AG04450 (cell line): ENCODE measurements around the gene MZT1. TPM values are rescaled to one million over a fixed set of nuclear protein-coding genes. Genes with fewer than 3 reads are reported as not detected.
A peak's percentile ranks its signal among the peaks of the same experiment; 100 is the strongest.

Experiments used
- CTCF ChIA-PET: fragments of 300-600, 350-600 bp; formaldehyde crosslinking; extraction: SDS; loops from one replicate; lab custom pipeline; 2022; ENCODE audit warnings: antibody characterized with exemption, inconsistent platforms; lab: Charles Lee
- POLR2A ChIA-PET: fragments of 350-600 bp; formaldehyde crosslinking; extraction: SDS; loops from one replicate; lab custom pipeline; 2021; ENCODE audit warnings: antibody characterized with exemption, inconsistent platforms; lab: Yijun Ruan, JAX
- DNase-seq: peaks from one replicate; pipeline ENCODE4 v3.0.0-alpha.2; 2011; ENCODE audit warnings: low read depth, low spot score
- H3K27ac ChIP-seq: one replicate; pipeline ENCODE4 v1.5.1; 2012; ENCODE audit warnings: low read depth, low read length, control low read depth
- H3K27me3 ChIP-seq: one replicate; pipeline ENCODE4 v1.6.0; 2012; ENCODE audit warnings: low read length; ENCODE audit not compliant: control insufficient read depth, insufficient read depth
- H3K4me3 ChIP-seq: 2 replicates; pipeline ENCODE4 v1.5.1; 2011; ENCODE audit warnings: mild to moderate bottlenecking, low read depth, low read length, control low read depth
- H3K9me3 ChIP-seq: 2 replicates; pipeline ENCODE4 v1.5.1; 2012; ENCODE audit warnings: low read length; ENCODE audit not compliant: control insufficient read depth, insufficient read depth
- polyA minus RNA-seq: library from RNA; depleted of rRNA, polyadenylated mRNA; stranded (reverse); fragments of >200 nt; gene quantifications from 2 replicates; pipeline ENCODE4 v1.2.3, GENCODE V29; 2011; rRNA and poly(A)+ RNA removed
- polyA plus RNA-seq: library from polyadenylated mRNA; depleted of rRNA; stranded (reverse); fragments of >200 nt; gene quantifications from 2 replicates; pipeline ENCODE4 v1.2.3, GENCODE V29; 2011; rRNA removed
- TF ChIP-seq, protein P1 (sequence below): IDR thresholded peaks from 2 replicates; pipeline ENCODE4 v1.5.1; 2011; ENCODE audit warnings: low read depth, low read length, control low read depth, inconsistent platforms

Gene MZT1
- polyA plus RNA-seq, result 4.8 and 9.1 TPM in 2 replicates
- 0.78 and 1.7 TPM in 2 replicates for polyA minus RNA-seq

DNA sequence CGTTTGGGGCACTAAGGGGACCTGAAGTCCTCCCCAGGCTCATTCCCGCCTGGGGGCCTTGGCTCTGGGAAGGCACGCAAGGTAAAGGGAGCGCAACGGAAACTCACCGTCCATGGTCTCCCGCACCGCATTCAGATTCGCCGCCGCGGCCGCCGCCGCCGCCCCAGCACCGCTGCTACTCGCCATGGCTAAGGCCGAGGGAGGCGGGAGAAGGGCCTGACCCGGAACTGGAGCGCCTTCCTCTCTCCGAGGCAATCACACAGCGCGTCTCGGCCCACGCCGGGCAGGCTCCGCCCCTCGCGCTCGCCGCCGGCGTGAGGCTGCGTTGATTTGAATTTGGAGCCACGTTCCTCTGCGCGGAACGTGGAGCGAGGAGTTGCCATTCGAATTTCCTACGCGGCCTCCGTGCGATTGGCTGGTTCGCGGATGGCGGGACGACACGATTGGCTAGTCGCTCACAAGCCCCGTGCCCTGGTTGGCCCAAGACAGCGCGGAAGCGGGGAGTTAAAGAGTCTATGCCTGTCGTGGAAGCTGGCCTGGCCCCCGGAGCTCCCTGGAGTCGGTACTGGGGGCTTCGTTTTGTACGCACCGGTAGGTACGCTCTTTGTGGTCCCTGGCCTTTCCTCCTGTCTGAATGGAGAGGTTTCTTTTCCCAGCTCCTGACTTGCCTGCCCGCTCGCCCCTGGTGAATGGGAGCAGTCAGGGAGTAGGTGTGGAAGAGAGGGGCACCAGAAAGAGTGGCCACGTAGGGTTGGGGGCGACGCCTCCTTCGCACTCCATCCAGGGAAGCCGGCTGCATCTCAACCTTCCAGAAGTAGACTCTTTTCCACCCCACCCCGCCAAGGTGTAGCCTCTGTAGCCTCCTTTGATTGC, at the start of gene MZT1, which contains the start of gene BORA:
Gene MZT1 (minus strand): TSS at position 213 of the 873 bp plus-strand sequence. CDS start 27 bp downstream, at position 186.
Gene BORA (plus strand): TSS at position 507 of the 873 bp plus-strand sequence. CDS start 1,018 bp downstream, outside the sequence.
- TF ChIP-seq, protein P1, sequence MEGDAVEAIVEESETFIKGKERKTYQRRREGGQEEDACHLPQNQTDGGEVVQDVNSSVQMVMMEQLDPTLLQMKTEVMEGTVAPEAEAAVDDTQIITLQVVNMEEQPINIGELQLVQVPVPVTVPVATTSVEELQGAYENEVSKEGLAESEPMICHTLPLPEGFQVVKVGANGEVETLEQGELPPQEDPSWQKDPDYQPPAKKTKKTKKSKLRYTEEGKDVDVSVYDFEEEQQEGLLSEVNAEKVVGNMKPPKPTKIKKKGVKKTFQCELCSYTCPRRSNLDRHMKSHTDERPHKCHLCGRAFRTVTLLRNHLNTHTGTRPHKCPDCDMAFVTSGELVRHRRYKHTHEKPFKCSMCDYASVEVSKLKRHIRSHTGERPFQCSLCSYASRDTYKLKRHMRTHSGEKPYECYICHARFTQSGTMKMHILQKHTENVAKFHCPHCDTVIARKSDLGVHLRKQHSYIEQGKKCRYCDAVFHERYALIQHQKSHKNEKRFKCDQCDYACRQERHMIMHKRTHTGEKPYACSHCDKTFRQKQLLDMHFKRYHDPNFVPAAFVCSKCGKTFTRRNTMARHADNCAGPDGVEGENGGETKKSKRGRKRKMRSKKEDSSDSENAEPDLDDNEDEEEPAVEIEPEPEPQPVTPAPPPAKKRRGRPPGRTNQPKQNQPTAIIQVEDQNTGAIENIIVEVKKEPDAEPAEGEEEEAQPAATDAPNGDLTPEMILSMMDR, result no peak
- Histone ChIP-seq H3K27ac (peak within 1 kb of the TSS; percentile 67), H3K27me3 (no peaks in the 10 kb centered on the region), H3K4me3 (peak within 1 kb of the TSS; percentile 96), H3K9me3 (no peaks in the 10 kb centered on the region)
- DNase-seq, result peak; percentile 93
- POLR2A ChIA-PET, result no interaction called here
- CTCF ChIA-PET, result no interaction called here

GRCh38 chr13:72774019-72774418, 46.6 kb upstream of the MZT1 start:
- POLR2A ChIA-PET, result no interaction called here
- Histone ChIP-seq H3K9me3 (no peaks in the 10 kb centered on the region), H3K4me3 (no peak overlapping the region), H3K27ac (no peak overlapping the region), H3K27me3 (no peaks in the 10 kb centered on the region)
- TF ChIP-seq, protein P1, result no peak
- DNase-seq, result no peak
- CTCF ChIA-PET, result no interaction called here

GRCh38 chr13:72763411-72763810, 36.0 kb upstream of the MZT1 start:
- no peak for DNase-seq
- no peaks in the 10 kb centered on the region for H3K9me3 ChIP-seq
- CTCF ChIA-PET, result no interaction called here
- no peak overlapping the region for H3K4me3 ChIP-seq
- no peak overlapping the region for H3K27ac ChIP-seq
- TF ChIP-seq, protein P1, result no peak
- no peaks in the 10 kb centered on the region for H3K27me3 ChIP-seq
- POLR2A ChIA-PET, result no interaction called here

DNA sequence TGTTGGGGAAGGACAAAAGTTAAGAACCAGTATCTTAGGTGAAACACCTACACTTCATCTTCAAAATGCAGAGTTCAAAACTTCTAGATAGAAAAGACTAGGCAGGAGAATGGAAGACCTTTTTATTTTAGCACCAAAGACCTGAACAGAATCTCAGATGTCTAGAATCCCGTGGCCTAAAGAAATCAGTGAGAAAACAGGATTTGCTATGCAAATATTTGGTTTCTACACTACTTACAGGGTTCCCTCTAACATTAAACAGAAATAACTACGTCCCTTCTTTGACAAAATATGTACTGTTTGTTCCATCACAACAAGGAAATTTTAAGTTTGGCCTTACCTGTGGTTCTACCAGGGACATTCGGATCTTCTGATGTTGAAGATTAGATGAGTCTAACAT, 32.8 kb upstream of the MZT1 start:
- TF ChIP-seq, protein P1, result no peak
- DNase-seq, result no peak
- Histone ChIP-seq H3K4me3 (no peak overlapping the region), H3K9me3 (no peaks in the 10 kb centered on the region), H3K27me3 (no peaks in the 10 kb centered on the region), H3K27ac (no peak overlapping the region)
- ChIA-PET POLR2A (no interaction called here), CTCF (no interaction called here)

- POLR2A ChIA-PET, result no interaction called here
- CTCF ChIA-PET, result no interaction called here
These were observed 30.5 kb upstream of the MZT1 start for GRCh38 chr13:72757792-72758535.

More at GRCh38 chr13:72757792-72758535, 30.5 kb upstream of the MZT1 start:
- Histone ChIP-seq H3K9me3 (no peaks in the 10 kb centered on the region), H3K27ac (no peak overlapping the region), H3K4me3 (no peak overlapping the region), H3K27me3 (no peaks in the 10 kb centered on the region)
- TF ChIP-seq, protein P1, result no peak
- DNase-seq, result no peak
